Measurements from ENCODE around the gene RASGRP4. TPM values are rescaled to one million over a fixed set of nuclear protein-coding genes. Genes with fewer than 3 reads are reported as not detected.

The RASGRP4 gene
- polyA plus RNA-seq, 1 donor (not counting 4 experiments of a cell fraction or from before 2014, with no cell fraction given) = not detected

DNA sequence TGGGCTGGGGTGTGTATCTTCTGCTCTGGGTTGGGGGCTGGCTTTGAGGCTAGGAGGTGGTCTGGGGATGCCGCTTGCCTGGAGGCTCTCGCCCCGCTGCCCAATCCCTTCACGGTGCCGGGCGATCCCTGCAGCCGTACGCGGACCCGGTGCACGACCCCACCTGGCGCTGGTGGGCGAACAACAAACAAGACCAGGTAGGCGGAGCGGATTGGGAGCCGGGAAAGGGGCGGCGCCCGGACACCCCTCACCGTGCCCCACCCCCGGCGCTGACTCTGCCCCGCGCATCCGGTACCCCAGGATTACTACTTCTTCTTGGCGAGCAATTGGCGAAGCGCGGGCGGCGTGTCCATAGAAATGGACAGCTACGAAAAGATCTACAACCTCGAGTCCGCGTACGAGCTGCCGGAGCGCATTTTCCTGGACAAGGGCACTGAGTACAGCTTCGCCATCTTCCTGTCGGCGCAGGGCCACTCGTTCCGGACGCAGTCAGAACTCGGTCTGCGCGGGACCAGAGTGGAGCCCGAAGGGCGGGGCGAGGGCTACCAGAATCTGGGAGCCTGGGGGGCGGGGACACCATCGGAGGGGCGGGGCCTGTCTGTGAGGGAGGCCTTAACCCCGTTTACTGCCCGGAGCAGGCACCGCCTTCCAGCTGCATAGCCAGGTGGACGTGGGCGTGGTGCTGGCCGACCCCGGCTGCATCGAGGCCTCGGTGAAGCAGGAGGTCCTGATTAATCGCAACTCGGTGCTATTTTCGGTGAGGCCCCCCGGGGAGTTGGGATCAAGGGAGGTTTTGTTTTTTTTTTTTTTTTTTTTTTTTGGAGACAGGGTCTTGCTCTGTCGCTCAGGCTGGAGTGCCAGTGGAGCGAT is 63.7 kb downstream of the RASGRP4 start:
- Histone ChIP-seq H3K36me3 (ENCODE audit: control insufficient read depth in 2 of 2, extremely low read depth in 1 of 2, insufficient read depth in 2 of 2, low read length in 2 of 2) (no peaks in the 10 kb centered on the region), H3K27ac (ENCODE audit: control insufficient read depth, insufficient read depth, low read length) (no peak overlapping the region), H3K4me1 (ENCODE audit: control insufficient read depth, extremely low read depth, insufficient read depth, low read length) (peaks cover 6% of the 10 kb centered on the region), H3K9ac (ENCODE audit: control insufficient read depth, extremely low read depth, insufficient read depth, low read length) (peak overlapping the region; percentile 33), H2AFZ (ENCODE audit: control insufficient read depth, low read length) (peak overlapping the region; percentile 97), H3K4me3 (ENCODE audit: control insufficient read depth in 2 of 3, extremely low read depth in 1 of 3, insufficient read depth in 2 of 3, low read depth in 1 of 3, low read length in 3 of 3) (peak overlapping the region; percentile 54 to 73 (median 64)), H3K27me3 (ENCODE audit: control insufficient read depth, extremely low read depth, insufficient read depth, low read length) (peaks cover 30% of the 10 kb centered on the region), H3K9me1 (ENCODE audit: control insufficient read depth, extremely low read depth, insufficient read depth, low read length) (no peaks in the 10 kb centered on the region), H3K4me2 (ENCODE audit: control insufficient read depth, extremely low read depth, insufficient read depth, low read depth, low read length) (peak overlapping the region; percentile 72), H4K20me1 (ENCODE audit: control insufficient read depth, extremely low read depth, insufficient read depth, low read length) (no peaks in the 10 kb centered on the region), H3K9me3 (ENCODE audit: control insufficient read depth, low read depth, low read length) (no peaks in the 10 kb centered on the region), H3K79me2 (ENCODE audit: control insufficient read depth, insufficient read depth, low read length) (no peaks in the 10 kb centered on the region)
- TF ChIP-seq EZH2 (IDR thresholded peaks at IDR 0.05; ENCODE audit: low read length) (no peak), CTCF (optimal IDR thresholded peaks at IDR 0.05 in 1 of 3, IDR thresholded peaks at IDR 0.05 in 1 of 3, conservative IDR thresholded peaks at IDR 0.05 in 1 of 3; ENCODE audit: extremely low read depth in 1 of 3, insufficient read depth in 2 of 3, low read length in 3 of 3) (no peak)
- DNase-seq (ENCODE audit: low read depth, low spot score) (peak; percentile 28), FAIRE-seq (no peak)
- dilution Hi-C loops (cut with MboI; ENCODE audit: extremely low pct_ligation_motif_present, low sequenced_read_pairs) = no loop called here

GRCh38 chr19:38361633-38362075 is 64.4 kb downstream of the RASGRP4 start:
- Histone ChIP-seq H3K4me1 (ENCODE audit: control insufficient read depth, extremely low read depth, insufficient read depth, low read length) (peaks cover 6% of the 10 kb centered on the region), H3K27ac (ENCODE audit: control insufficient read depth, insufficient read depth, low read length) (no peak overlapping the region), H3K27me3 (ENCODE audit: control insufficient read depth, extremely low read depth, insufficient read depth, low read length) (peaks cover 30% of the 10 kb centered on the region), H3K4me3 (ENCODE audit: control insufficient read depth in 2 of 3, extremely low read depth in 1 of 3, insufficient read depth in 2 of 3, low read depth in 1 of 3, low read length in 3 of 3) (peak overlapping the region; percentile 54 to 73 (median 64)), H3K4me2 (ENCODE audit: control insufficient read depth, extremely low read depth, insufficient read depth, low read depth, low read length) (peak overlapping the region; percentile 72), H3K79me2 (ENCODE audit: control insufficient read depth, insufficient read depth, low read length) (no peaks in the 10 kb centered on the region), H4K20me1 (ENCODE audit: control insufficient read depth, extremely low read depth, insufficient read depth, low read length) (no peaks in the 10 kb centered on the region), H3K9me3 (ENCODE audit: control insufficient read depth, low read depth, low read length) (no peaks in the 10 kb centered on the region), H3K9ac (ENCODE audit: control insufficient read depth, extremely low read depth, insufficient read depth, low read length) (no peak overlapping the region), H3K9me1 (ENCODE audit: control insufficient read depth, extremely low read depth, insufficient read depth, low read length) (no peaks in the 10 kb centered on the region), H2AFZ (ENCODE audit: control insufficient read depth, low read length) (peak overlapping the region; percentile 97), H3K36me3 (ENCODE audit: control insufficient read depth in 2 of 2, extremely low read depth in 1 of 2, insufficient read depth in 2 of 2, low read length in 2 of 2) (no peaks in the 10 kb centered on the region)
- DNase-seq (ENCODE audit: low read depth, low spot score) (peak; percentile 41), FAIRE-seq (peak; percentile 17)
- dilution Hi-C loops (cut with MboI; ENCODE audit: extremely low pct_ligation_motif_present, low sequenced_read_pairs) = no loop called here
- peak in 1 of 3 experiments; percentile 39 for TF ChIP-seq CTCF (optimal IDR thresholded peaks at IDR 0.05 in 1 of 3, IDR thresholded peaks at IDR 0.05 in 1 of 3, conservative IDR thresholded peaks at IDR 0.05 in 1 of 3; ENCODE audit: extremely low read depth in 1 of 3, insufficient read depth in 2 of 3, low read length in 3 of 3)
- no peak for TF ChIP-seq EZH2 (IDR thresholded peaks at IDR 0.05; ENCODE audit: low read length)

Measured in keratinocyte (primary cell).